Ecto neural progenitor cell (in vitro differentiated cells): ENCODE data around the gene NIPBL.
"Not testable (repeated sequence)": the region's sequence is repeated elsewhere in the genome, so short reads cannot be mapped to it uniquely, and the experiment has no call there.

Source experiments
- DNase-seq: peaks from one replicate; pipeline ENCODE4 v3.0.0-alpha.2; 2018; ENCODE audit warnings: low spot score

Gene NIPBL

GRCh38 chr5:36901077-36901476 lies 24.5 kb downstream of the NIPBL start:
- DNase-seq: not testable (repeated sequence)

- DNase-seq: no peak
Observed at GRCh38 chr5:36901856-36902255, 25.3 kb downstream of the NIPBL start.

- DNase-seq: no peak
Observed at GRCh38 chr5:36902353-36902752, 25.8 kb downstream of the NIPBL start.

- no peak for DNase-seq
Observed at GRCh38 chr5:36904677-36905076, 28.1 kb downstream of the NIPBL start.

- no peak for DNase-seq
Observed at GRCh38 chr5:36908544-36909260, 32.1 kb downstream of the NIPBL start.

GRCh38 chr5:36915653-36916052 lies 39.1 kb downstream of the NIPBL start:
- no peak for DNase-seq

- not testable (repeated sequence) for DNase-seq
Observed at GRCh38 chr5:36916614-36917013, 40.0 kb downstream of the NIPBL start.

- DNase-seq: not testable (repeated sequence)
Observed at GRCh38 chr5:36917358-36917757, 40.8 kb downstream of the NIPBL start.

GRCh38 chr5:36919238-36919637 lies 42.7 kb downstream of the NIPBL start:
- DNase-seq: no peak

- DNase-seq: no peak
Observed at GRCh38 chr5:36919650-36920049, 43.1 kb downstream of the NIPBL start.

GRCh38 chr5:36928947-36929346 lies 52.4 kb downstream of the NIPBL start:
- no peak for DNase-seq

- DNase-seq: no peak
Observed at GRCh38 chr5:36929438-36929837, 52.9 kb downstream of the NIPBL start.

- DNase-seq: no peak
Observed at GRCh38 chr5:36932056-36932455, 55.5 kb downstream of the NIPBL start.

GRCh38 chr5:36932699-36933098 lies 56.1 kb downstream of the NIPBL start:
- DNase-seq: no peak

GRCh38 chr5:36934740-36935356 lies 58.3 kb downstream of the NIPBL start:
- no peak for DNase-seq

GRCh38 chr5:36935805-36936204 lies 59.2 kb downstream of the NIPBL start:
- DNase-seq: no peak

- no peak for DNase-seq
Observed at GRCh38 chr5:36936309-36936708, 59.7 kb downstream of the NIPBL start.

GRCh38 chr5:36938129-36938528 lies 61.6 kb downstream of the NIPBL start:
- DNase-seq: no peak

GRCh38 chr5:36939969-36940858 lies 63.6 kb downstream of the NIPBL start:
- DNase-seq: no peak

GRCh38 chr5:36943584-36943983 lies 67.0 kb downstream of the NIPBL start:
- DNase-seq: no peak

- DNase-seq: no peak
Observed at GRCh38 chr5:36944024-36944423, 67.5 kb downstream of the NIPBL start.

GRCh38 chr5:36944607-36945225 lies 68.1 kb downstream of the NIPBL start:
- no peak for DNase-seq
